ENCODE measurements around the gene CLDN6. TPM values are rescaled to one million over a fixed set of nuclear protein-coding genes. Genes with fewer than 3 reads are reported as not detected.

CLDN6 gene
- total and polyA plus RNA-seq, 2 of the 13 experiments (the other 11 are each of a cell fraction or from before 2014, with no cell fraction given) = 5.9 to 7.6 TPM

DNA sequence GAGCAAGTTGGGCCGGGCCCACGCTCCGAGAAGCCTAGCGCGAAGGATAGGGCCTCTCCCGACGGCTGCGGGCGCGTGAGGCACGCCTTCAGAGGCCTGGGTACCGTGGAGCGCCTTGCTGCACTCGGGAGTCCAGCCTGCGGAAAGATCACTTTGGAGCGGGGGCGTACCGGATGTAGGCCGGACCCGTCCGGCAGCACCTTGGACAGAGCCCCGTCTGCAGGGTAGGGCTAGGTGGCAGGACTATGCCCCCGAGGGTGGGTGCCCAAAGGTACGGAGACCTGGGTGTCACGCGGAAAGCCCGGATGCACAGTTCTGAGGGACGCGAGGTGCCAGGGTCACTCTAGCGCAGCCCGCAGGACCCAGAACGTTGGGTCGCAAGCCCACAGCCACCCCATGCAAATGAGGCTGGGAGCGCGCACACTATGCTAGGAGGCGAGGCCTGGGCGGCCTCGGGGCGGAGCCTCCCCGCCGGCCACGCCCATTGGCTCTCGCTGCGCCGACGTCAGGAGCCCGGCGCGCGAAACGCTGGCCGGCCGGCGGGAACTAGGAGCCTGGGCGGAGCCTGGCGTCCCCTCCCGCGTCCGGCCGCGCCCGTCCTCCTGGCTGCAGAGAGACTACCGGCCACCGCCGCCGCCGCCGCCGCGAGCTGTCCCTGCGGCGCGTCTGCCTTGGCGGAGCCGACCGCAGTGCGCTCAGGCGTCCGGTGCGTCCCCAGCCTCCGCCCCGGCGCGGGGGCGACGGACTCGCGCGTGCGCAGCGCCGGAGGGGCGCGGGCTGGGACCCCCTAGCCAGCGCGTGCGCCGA is 49.0 kb downstream of the CLDN6 start, which contains the start of gene PAQR4 (continued):
- TF ChIP-seq HOXD1 (CRISPR knock-in tag; IDR thresholded peaks at IDR 0.05) (peak; percentile 86), ZNF160 (CRISPR knock-in tag; IDR thresholded peaks at IDR 0.05) (peak; percentile 94), CBFB (CRISPR knock-in tag; IDR thresholded peaks at IDR 0.05) (peak; percentile 69; the same call in 1 of the 2 replicates), ZNF547 (CRISPR knock-in tag; IDR thresholded peaks at IDR 0.05) (peak; percentile 88), HOXA7 (CRISPR knock-in tag; IDR thresholded peaks at IDR 0.05) (peak; percentile 90; the same call in 1 of the 2 replicates), ZNF883 (CRISPR knock-in tag; IDR thresholded peaks at IDR 0.05; ENCODE audit: not compliant biosample characterization) (peak; percentile 93), ZNF629 (CRISPR knock-in tag; conservative IDR thresholded peaks at IDR 0.05) (peak; percentile 35), ZNF337 (CRISPR knock-in tag; IDR thresholded peaks at IDR 0.05; ENCODE audit: borderline replicate concordance, low read depth) (0 out of 2 replicates have a peak, but pooled peaks have one; percentile 79), JUNB (CRISPR knock-in tag; IDR thresholded peaks at IDR 0.05; ENCODE audit: borderline replicate concordance) (no peak), FOXA1 (IDR thresholded peaks at IDR 0.05) (no peak), FOXA1 (CRISPR knock-in tag; IDR thresholded peaks at IDR 0.05) (0 out of 2 replicates have a peak, but pooled peaks have one; percentile 2), BRCA1 (CRISPR knock-in tag; IDR thresholded peaks at IDR 0.05) (peak; percentile 96), ZFP90 (CRISPR knock-in tag; IDR thresholded peaks at IDR 0.05; ENCODE audit: borderline replicate concordance) (peak; percentile 99), FOXK1 (CRISPR knock-in tag; IDR thresholded peaks at IDR 0.05; ENCODE audit: borderline replicate concordance, low read depth) (peak; percentile 67; the same call in 1 of the 2 replicates), ZNF737 (CRISPR knock-in tag; IDR thresholded peaks at IDR 0.05; ENCODE audit: borderline replicate concordance) (no peak; the same call in 1 of the 2 replicates)
- TF ChIP-seq, protein P1, sequence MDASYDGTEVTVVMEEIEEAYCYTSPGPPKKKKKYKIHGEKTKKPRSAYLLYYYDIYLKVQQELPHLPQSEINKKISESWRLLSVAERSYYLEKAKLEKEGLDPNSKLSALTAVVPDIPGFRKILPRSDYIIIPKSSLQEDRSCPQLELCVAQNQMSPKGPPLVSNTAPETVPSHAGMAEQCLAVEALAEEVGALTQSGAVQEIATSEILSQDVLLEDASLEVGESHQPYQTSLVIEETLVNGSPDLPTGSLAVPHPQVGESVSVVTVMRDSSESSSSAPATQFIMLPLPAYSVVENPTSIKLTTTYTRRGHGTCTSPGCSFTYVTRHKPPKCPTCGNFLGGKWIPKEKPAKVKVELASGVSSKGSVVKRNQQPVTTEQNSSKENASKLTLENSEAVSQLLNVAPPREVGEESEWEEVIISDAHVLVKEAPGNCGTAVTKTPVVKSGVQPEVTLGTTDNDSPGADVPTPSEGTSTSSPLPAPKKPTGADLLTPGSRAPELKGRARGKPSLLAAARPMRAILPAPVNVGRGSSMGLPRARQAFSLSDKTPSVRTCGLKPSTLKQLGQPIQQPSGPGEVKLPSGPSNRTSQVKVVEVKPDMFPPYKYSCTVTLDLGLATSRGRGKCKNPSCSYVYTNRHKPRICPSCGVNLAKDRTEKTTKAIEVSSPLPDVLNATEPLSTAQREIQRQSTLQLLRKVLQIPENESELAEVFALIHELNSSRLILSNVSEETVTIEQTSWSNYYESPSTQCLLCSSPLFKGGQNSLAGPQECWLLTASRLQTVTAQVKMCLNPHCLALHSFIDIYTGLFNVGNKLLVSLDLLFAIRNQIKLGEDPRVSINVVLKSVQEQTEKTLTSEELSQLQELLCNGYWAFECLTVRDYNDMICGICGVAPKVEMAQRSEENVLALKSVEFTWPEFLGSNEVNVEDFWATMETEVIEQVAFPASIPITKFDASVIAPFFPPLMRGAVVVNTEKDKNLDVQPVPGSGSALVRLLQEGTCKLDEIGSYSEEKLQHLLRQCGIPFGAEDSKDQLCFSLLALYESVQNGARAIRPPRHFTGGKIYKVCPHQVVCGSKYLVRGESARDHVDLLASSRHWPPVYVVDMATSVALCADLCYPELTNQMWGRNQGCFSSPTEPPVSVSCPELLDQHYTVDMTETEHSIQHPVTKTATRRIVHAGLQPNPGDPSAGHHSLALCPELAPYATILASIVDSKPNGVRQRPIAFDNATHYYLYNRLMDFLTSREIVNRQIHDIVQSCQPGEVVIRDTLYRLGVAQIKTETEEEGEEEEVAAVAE (CRISPR knock-in tag; IDR thresholded peaks at IDR 0.05; ENCODE audit: borderline replicate concordance) = peak; percentile 96
- TF ChIP-seq, protein P2, sequence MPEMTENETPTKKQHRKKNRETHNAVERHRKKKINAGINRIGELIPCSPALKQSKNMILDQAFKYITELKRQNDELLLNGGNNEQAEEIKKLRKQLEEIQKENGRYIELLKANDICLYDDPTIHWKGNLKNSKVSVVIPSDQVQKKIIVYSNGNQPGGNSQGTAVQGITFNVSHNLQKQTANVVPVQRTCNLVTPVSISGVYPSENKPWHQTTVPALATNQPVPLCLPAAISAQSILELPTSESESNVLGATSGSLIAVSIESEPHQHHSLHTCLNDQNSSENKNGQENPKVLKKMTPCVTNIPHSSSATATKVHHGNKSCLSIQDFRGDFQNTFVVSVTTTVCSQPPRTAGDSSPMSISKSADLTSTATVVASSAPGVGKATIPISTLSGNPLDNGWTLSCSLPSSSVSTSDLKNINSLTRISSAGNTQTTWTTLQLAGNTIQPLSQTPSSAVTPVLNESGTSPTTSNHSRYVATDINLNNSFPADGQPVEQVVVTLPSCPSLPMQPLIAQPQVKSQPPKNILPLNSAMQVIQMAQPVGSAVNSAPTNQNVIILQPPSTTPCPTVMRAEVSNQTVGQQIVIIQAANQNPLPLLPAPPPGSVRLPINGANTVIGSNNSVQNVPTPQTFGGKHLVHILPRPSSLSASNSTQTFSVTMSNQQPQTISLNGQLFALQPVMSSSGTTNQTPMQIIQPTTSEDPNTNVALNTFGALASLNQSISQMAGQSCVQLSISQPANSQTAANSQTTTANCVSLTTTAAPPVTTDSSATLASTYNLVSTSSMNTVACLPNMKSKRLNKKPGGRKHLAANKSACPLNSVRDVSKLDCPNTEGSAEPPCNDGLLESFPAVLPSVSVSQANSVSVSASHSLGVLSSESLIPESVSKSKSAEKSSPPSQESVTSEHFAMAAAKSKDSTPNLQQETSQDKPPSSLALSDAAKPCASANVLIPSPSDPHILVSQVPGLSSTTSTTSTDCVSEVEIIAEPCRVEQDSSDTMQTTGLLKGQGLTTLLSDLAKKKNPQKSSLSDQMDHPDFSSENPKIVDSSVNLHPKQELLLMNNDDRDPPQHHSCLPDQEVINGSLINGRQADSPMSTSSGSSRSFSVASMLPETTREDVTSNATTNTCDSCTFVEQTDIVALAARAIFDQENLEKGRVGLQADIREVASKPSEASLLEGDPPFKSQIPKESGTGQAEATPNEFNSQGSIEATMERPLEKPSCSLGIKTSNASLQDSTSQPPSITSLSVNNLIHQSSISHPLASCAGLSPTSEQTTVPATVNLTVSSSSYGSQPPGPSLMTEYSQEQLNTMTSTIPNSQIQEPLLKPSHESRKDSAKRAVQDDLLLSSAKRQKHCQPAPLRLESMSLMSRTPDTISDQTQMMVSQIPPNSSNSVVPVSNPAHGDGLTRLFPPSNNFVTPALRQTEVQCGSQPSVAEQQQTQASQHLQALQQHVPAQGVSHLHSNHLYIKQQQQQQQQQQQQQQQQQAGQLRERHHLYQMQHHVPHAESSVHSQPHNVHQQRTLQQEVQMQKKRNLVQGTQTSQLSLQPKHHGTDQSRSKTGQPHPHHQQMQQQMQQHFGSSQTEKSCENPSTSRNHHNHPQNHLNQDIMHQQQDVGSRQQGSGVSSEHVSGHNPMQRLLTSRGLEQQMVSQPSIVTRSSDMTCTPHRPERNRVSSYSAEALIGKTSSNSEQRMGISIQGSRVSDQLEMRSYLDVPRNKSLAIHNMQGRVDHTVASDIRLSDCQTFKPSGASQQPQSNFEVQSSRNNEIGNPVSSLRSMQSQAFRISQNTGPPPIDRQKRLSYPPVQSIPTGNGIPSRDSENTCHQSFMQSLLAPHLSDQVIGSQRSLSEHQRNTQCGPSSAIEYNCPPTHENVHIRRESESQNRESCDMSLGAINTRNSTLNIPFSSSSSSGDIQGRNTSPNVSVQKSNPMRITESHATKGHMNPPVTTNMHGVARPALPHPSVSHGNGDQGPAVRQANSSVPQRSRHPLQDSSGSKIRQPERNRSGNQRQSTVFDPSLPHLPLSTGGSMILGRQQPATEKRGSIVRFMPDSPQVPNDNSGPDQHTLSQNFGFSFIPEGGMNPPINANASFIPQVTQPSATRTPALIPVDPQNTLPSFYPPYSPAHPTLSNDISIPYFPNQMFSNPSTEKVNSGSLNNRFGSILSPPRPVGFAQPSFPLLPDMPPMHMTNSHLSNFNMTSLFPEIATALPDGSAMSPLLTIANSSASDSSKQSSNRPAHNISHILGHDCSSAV (CRISPR knock-in tag; IDR thresholded peaks at IDR 0.05; ENCODE audit: borderline replicate concordance) = no peak
